Activated CD4-positive, alpha-beta T cell treated with anti-CD3 and anti-CD28 coated beads for 24 hours (primary cell): ENCODE data around the gene TYRO3.
"Not testable (repeated sequence)": the region's sequence is repeated elsewhere in the genome, so short reads cannot be mapped to it uniquely, and the experiment has no call there.

Experiments
- DNase-seq, 2 donors: peaks; one replicate each; pipeline ENCODE4 v3.0.0-alpha.2; 2020; ENCODE audit warnings: low read depth in 2 of 2

TYRO3 gene

DNA sequence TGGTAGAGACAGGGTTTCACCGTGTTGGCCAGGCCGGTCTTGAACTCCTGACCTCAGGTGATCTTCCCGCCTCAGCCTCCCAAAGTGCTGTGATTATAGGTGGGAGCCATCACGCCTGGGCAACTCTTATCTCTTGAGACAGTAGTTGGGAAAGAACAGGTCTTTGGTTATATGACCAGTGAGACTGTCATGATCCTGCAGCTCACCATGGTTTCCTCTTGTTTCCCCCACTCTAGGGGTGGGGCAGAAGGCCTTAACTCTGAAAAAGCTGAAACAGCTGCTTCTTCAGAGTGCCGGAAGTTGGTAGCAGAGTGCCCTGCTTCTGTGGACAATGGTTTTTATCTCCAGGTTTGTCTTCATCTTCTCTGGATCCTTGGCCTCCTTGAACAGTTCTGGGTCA lies 4.7 kb upstream of the TYRO3 start:
- DNase-seq = no peak

GRCh38 chr15:41554915-41555314 lies 4.1 kb upstream of the TYRO3 start:
- DNase-seq = no peak

- no peak for DNase-seq
Measured at GRCh38 chr15:41556677-41557076, 2.3 kb upstream of the TYRO3 start.

DNA sequence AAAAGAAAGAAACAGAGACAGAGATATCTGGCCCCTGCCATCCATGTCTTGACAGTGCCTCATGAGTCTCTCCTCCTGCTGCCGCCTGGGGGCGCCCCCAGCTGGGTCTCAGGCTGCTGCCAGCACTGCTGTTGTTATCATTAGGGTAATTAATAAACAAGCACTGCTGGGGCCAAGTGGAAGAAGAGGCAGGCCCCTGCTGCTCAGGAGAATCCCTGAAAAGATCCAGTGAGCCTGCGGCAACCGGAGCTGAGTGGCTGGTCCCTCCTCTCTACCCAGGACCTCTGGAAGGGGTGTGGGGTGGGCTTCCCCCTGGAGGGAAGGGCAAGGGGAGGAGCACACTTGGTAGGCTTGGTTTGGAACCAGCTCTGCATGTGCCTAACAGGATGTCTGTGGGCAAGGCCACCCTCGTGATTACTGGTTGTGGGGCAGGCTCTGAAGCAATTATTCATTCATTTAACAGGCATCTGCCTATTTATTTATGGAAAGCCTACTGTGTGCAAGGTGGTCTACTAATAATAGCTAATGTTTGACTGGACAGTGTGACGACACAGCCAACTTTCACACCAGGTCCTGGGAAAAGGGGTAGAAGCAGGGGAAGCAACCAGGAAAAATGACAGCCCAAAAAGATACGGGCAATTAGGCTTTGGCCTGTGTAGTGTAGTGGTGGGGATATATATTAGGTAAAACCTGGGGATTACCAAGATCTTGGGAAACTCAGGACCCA lies 1.2 kb upstream of the TYRO3 start:
- peak; percentile 52 to 53 for DNase-seq

GRCh38 chr15:41559239-41559782 lies 299 bp downstream of the TYRO3 start:
- no peak for DNase-seq

DNA sequence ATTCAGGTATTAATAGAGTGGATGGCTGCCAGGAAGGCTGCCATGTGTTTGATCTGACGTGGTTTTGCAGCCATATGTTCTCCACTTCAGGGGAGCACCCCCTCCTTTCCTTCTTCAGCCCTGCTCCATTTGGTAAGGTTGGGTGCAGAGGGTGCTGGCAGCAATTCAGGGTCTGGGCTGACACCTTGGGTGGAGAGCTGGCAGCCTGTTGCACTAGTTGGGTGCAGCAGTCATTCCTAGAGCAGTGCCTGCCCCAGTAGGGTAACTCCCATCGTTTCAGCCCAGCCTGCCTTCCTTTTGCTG lies 1.5 kb downstream of the TYRO3 start:
- no peak for DNase-seq

DNA sequence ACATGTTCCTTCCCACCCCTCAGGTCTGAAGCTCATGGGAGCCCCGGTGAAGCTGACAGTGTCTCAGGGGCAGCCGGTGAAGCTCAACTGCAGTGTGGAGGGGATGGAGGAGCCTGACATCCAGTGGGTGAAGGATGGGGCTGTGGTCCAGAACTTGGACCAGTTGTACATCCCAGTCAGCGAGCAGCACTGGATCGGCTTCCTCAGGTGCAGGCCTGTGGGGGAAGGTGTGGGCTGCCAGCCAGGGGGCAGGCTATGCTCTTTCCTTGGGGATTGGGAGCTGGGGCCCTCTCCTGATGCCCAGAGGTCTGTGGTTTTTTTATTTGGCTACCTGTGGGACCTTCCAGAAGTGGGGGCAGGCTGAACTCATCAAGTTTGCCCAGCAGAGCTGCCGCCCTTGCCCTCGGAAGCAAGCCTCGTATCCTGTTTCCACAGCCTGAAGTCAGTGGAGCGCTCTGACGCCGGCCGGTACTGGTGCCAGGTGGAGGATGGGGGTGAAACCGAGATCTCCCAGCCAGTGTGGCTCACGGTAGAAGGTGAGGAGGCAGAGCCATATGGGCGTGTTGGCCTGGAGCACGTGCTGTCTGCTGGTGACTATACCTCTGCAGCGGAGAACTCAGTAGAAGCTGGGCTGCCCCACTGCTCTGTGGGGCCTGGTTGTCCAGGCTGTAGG lies 2.2 kb downstream of the TYRO3 start:
- DNase-seq = no peak

DNA sequence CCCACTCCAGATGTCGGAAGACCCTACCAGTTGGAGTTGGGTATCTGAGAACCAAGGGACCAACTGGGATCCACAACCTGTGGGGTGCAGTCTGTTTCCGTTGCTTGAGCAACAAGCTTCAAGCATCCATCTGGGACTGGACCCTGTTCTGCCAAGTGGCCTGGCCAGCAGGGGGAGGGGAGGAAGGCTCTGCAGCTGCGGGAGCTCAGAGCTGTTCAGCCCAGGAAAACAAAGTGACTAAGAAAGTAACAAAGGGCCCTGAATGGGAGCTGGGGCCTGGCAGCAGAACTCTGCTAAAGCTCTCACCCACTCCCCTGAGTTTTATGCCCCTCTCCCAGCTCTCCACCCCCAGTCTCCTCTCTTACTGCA lies 2.7 kb downstream of the TYRO3 start:
- no peak for DNase-seq

DNA sequence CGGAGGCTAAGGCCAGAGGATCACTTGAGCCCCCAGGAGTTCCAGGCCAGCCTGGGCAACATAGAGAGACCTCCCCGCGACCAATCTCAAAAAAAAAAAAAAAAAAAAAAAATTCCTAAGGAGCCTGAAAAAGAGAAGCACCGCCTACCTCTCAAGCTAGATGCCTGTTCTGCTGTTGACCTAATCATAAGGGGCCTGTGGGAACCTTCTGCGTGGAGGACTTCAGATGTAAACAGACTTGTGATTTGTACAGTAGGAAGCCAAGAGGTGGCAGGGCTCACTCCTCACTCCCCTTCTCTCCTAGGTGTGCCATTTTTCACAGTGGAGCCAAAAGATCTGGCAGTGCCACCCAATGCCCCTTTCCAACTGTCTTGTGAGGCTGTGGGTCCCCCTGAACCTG lies 3.2 kb downstream of the TYRO3 start:
- DNase-seq = no peak

- DNase-seq = no peak
Measured at GRCh38 chr15:41562784-41563198, 3.8 kb downstream of the TYRO3 start.

GRCh38 chr15:41564286-41564959 lies 5.4 kb downstream of the TYRO3 start:
- no peak for DNase-seq

GRCh38 chr15:41564960-41565502 lies 6.0 kb downstream of the TYRO3 start:
- no peak for DNase-seq

DNA sequence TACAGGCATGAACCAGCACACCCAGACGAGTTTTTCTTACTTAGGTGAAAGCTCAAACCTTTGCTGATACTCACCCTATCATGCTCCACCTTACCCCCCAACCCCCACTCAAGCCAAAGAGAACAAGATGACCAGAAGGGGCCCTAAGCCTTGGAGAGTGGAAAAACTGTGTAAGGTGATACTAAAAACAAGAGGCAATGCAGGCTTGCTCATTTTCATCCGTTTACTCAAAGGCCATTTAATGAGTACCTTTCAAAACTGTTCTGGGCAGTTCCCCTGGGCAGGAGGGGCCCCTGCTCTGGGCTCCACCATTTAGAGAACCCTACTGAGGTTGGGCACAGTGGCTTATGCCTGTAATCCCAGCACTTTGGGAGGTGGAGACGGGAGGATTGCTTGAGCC lies 6.7 kb downstream of the TYRO3 start:
- DNase-seq = no peak

DNA sequence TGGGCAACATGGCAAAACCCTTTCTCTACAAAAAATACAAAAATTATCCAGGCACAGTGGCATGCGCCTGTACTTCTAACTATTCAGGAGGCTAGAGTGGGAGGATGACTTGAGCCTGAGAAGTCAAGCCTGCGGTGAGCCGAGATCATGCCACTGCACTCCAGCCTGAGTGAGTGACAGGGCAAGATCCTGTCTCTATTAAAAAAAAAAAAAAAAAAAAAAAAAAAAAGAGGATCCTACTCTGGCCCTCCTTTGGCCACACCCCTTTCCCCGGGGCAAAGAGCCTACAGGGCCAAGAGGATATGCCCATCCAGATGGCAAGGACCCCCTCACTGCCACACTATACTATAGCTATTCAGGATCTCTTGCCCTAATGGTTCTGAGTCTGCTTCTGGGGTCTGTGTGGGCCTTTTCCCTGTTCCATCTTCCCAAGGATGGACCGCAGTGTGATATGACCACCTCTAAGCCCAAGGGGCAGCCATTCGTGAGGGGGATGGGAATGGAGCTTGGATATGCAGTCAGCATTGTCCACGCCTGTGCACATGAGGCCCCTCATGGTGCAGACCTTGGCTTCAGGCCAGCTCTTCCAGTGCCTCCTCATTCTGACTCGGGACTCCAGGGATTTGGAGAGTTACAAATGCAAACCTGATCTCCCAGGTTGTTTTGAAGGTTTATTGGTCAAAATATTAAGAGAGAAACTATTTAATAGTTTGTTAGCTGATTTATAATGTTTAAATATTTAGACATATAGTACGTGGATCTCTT lies 7.3 kb downstream of the TYRO3 start:
- no peak for DNase-seq

DNA sequence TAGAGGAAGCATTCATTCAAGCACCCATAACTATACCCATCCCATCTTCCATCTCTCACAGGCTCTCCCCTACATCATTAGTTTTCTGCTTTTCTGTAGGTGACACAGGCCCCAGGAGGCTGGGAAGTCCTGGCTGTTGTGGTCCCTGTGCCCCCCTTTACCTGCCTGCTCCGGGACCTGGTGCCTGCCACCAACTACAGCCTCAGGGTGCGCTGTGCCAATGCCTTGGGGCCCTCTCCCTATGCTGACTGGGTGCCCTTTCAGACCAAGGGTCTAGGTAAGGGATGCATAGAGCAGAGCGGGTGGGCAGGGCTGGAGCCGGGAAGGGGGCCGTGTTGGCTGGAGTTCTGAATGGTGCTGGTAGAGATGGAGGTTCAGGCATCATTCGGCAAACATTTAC lies 8.2 kb downstream of the TYRO3 start:
- DNase-seq = no peak

DNA sequence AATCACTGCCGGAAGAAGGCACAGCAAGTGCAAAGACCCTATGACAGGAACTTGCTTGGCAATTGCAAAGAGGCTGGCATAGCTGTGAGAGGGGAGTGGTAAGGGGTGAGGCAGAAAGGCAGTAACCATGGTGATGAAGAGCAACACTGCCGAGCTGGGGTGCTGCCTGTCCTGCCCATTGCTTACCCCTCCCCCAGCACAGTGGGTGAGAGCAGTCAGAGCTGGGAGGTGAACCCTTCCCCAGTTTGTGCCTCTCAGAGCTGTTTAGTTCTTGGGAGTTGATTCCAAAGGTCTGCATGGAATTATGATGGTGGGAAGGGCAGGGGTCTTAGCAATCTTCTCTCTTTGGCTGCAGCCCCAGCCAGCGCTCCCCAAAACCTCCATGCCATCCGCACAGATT lies 8.8 kb downstream of the TYRO3 start:
- no peak for DNase-seq

GRCh38 chr15:41568350-41569017 lies 9.5 kb downstream of the TYRO3 start:
- no peak for DNase-seq

DNA sequence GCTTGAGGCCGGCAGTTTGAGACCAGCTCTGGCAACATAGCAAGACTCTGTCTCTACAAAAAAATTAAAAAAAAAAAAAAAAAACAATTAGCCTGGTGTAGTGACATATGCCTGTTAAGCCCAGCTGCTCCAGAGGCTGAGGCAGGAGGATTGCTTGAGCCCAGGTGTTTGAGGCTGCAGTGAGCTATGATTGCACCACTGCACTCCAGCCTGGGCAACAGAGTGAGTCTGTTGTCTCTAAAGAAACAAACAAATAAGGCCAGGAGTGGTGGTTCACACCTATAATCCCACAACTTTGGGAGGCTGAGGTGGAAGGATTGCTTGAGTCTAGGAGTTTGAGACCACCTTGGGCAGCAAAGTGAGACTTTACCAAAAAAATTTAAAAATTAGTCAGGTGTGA lies 10.2 kb downstream of the TYRO3 start:
- not testable (repeated sequence) for DNase-seq

GRCh38 chr15:41570764-41571163 lies 11.8 kb downstream of the TYRO3 start:
- no peak for DNase-seq

DNA sequence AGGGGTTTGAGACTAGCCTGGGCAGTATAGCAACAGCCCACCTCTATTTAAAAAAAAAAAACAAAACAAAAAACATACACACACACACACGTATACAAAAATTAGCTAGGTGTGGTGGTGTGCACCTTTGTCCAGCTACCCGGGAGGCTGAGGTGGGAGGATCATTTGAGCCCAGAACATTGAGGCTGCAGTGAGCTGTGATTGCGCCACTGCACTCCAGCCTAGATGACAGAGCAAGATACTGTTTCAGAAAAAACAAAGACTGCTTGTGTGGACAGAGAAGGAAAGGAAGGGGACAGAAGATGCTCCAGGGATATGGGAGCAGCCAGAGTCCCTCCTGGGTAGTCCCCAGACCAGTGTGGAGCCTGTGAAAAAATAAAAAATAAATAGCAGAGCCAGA lies 12.9 kb downstream of the TYRO3 start:
- DNase-seq = no peak

- DNase-seq = no peak
Measured at GRCh38 chr15:41572866-41573265, 13.9 kb downstream of the TYRO3 start.
